ENCODE measurements around the gene DOK6.

DOK6 gene

GRCh38 chr18:69411199-69411598, 10.5 kb downstream of the DOK6 start:
- Histone ChIP-seq H3K27me3 (ENCODE audit: control insufficient read depth in 3 of 3, insufficient read depth in 3 of 3, low read depth in 1 of 3, low read length in 3 of 3) (no peaks in the 10 kb centered on the region), H2BK12ac (ENCODE audit: low read length) (no peak overlapping the region), H2BK15ac (ENCODE audit: low read length) (no peak overlapping the region), H3K4me1 (ENCODE audit: control insufficient read depth in 2 of 2, insufficient read depth in 1 of 2, low read depth in 1 of 2, low read length in 2 of 2) (peaks cover 0 to 2% of the 10 kb centered on the region in 2 donors), H3K4ac (ENCODE audit: low read length) (no peak overlapping the region), H2AK5ac (ENCODE audit: low read depth, low read length) (no peak overlapping the region), H2AFZ (ENCODE audit: low read length) (no peak overlapping the region), H3K36me3 (replicated peaks in 1 of 2; ENCODE audit: control insufficient read depth in 2 of 2, insufficient read depth in 2 of 2, low read length in 2 of 2) (no peaks in the 10 kb centered on the region), H3K9ac (ENCODE audit: low read depth, low read length, poor library complexity) (no peak overlapping the region), H2BK5ac (ENCODE audit: low read length) (no peak overlapping the region), H4K8ac (ENCODE audit: low read depth, low read length) (no peak overlapping the region), H3K18ac (ENCODE audit: low read length) (no peak overlapping the region), H2BK120ac (ENCODE audit: low read depth, low read length) (no peak overlapping the region), H3K4me3 (ENCODE audit: low read length in 2 of 2) (no peak overlapping the region), H3K4me2 (ENCODE audit: insufficient read depth, low read length, poor library complexity, severe bottlenecking) (no peak overlapping the region), H3K9me3 (replicated peaks in 1 of 2; ENCODE audit: control insufficient read depth in 2 of 2, insufficient read depth in 1 of 2, low read depth in 1 of 2, low read length in 2 of 2) (no peaks in the 10 kb centered on the region), H3K79me1 (ENCODE audit: low read depth, low read length) (no peaks in the 10 kb centered on the region), H4K91ac (ENCODE audit: low read depth, low read length, poor library complexity) (no peak overlapping the region), H3K27ac (replicated peaks; ENCODE audit: low read length) (no peak overlapping the region), H3K14ac (ENCODE audit: low read length) (no peak overlapping the region), H3K23ac (ENCODE audit: low read depth, low read length, poor library complexity) (no peak overlapping the region)
- DNase-seq (ENCODE audit: low spot score) = no peak

GRCh38 chr18:69414184-69414583, 13.5 kb downstream of the DOK6 start:
- Histone ChIP-seq H3K14ac (ENCODE audit: low read length) (no peak overlapping the region), H2BK12ac (ENCODE audit: low read length) (no peak overlapping the region), H3K4me1 (ENCODE audit: control insufficient read depth in 2 of 2, insufficient read depth in 1 of 2, low read depth in 1 of 2, low read length in 2 of 2) (peaks cover 0 to 2% of the 10 kb centered on the region in 2 donors), H3K9me3 (replicated peaks in 1 of 2; ENCODE audit: control insufficient read depth in 2 of 2, insufficient read depth in 1 of 2, low read depth in 1 of 2, low read length in 2 of 2) (no peaks in the 10 kb centered on the region), H3K23ac (ENCODE audit: low read depth, low read length, poor library complexity) (no peak overlapping the region), H2BK120ac (ENCODE audit: low read depth, low read length) (no peak overlapping the region), H3K4me2 (ENCODE audit: insufficient read depth, low read length, poor library complexity, severe bottlenecking) (no peak overlapping the region), H3K4me3 (ENCODE audit: low read length in 2 of 2) (no peak overlapping the region), H4K91ac (ENCODE audit: low read depth, low read length, poor library complexity) (no peak overlapping the region), H3K4ac (ENCODE audit: low read length) (no peak overlapping the region), H3K27me3 (ENCODE audit: control insufficient read depth in 3 of 3, insufficient read depth in 3 of 3, low read depth in 1 of 3, low read length in 3 of 3) (no peaks in the 10 kb centered on the region), H4K8ac (ENCODE audit: low read depth, low read length) (no peak overlapping the region), H2BK15ac (ENCODE audit: low read length) (no peak overlapping the region), H3K9ac (ENCODE audit: low read depth, low read length, poor library complexity) (no peak overlapping the region), H3K27ac (replicated peaks; ENCODE audit: low read length) (no peak overlapping the region), H2BK5ac (ENCODE audit: low read length) (no peak overlapping the region), H2AK5ac (ENCODE audit: low read depth, low read length) (no peak overlapping the region), H3K79me1 (ENCODE audit: low read depth, low read length) (no peaks in the 10 kb centered on the region), H2AFZ (ENCODE audit: low read length) (no peak overlapping the region), H3K36me3 (replicated peaks in 1 of 2; ENCODE audit: control insufficient read depth in 2 of 2, insufficient read depth in 2 of 2, low read length in 2 of 2) (no peaks in the 10 kb centered on the region), H3K18ac (ENCODE audit: low read length) (no peak overlapping the region)
- WGBS, 2 donors (ENCODE audit: extremely low coverage in 2 of 2, insufficient read length in 2 of 2, insufficient replicate concordance in 1 of 2) = no CpG with 5 or more reads among the region's 1 CpG
- DNase-seq (ENCODE audit: low spot score) = no peak

- Histone ChIP-seq H3K4me3 (ENCODE audit: low read length in 2 of 2) (no peak overlapping the region), H3K9ac (ENCODE audit: low read depth, low read length, poor library complexity) (no peak overlapping the region), H2BK5ac (ENCODE audit: low read length) (no peak overlapping the region), H3K27ac (replicated peaks; ENCODE audit: low read length) (no peak overlapping the region), H3K36me3 (replicated peaks in 1 of 2; ENCODE audit: control insufficient read depth in 2 of 2, insufficient read depth in 2 of 2, low read length in 2 of 2) (no peaks in the 10 kb centered on the region), H3K27me3 (ENCODE audit: control insufficient read depth in 3 of 3, insufficient read depth in 3 of 3, low read depth in 1 of 3, low read length in 3 of 3) (no peaks in the 10 kb centered on the region), H3K4ac (ENCODE audit: low read length) (no peak overlapping the region), H2BK15ac (ENCODE audit: low read length) (no peak overlapping the region), H4K8ac (ENCODE audit: low read depth, low read length) (no peak overlapping the region), H2AK5ac (ENCODE audit: low read depth, low read length) (no peak overlapping the region), H2BK120ac (ENCODE audit: low read depth, low read length) (no peak overlapping the region), H3K4me1 (ENCODE audit: control insufficient read depth in 2 of 2, insufficient read depth in 1 of 2, low read depth in 1 of 2, low read length in 2 of 2) (no peaks in the 10 kb centered on the region), H2BK12ac (ENCODE audit: low read length) (no peak overlapping the region), H3K9me3 (replicated peaks in 1 of 2; ENCODE audit: control insufficient read depth in 2 of 2, insufficient read depth in 1 of 2, low read depth in 1 of 2, low read length in 2 of 2) (no peaks in the 10 kb centered on the region), H3K14ac (ENCODE audit: low read length) (no peak overlapping the region), H3K79me1 (ENCODE audit: low read depth, low read length) (no peaks in the 10 kb centered on the region), H2AFZ (ENCODE audit: low read length) (no peak overlapping the region), H3K23ac (ENCODE audit: low read depth, low read length, poor library complexity) (no peak overlapping the region), H3K18ac (ENCODE audit: low read length) (no peak overlapping the region), H4K91ac (ENCODE audit: low read depth, low read length, poor library complexity) (no peak overlapping the region), H3K4me2 (ENCODE audit: insufficient read depth, low read length, poor library complexity, severe bottlenecking) (no peak overlapping the region)
- DNase-seq (ENCODE audit: low spot score) = no peak
These were observed 32.2 kb downstream of the DOK6 start for GRCh38 chr18:69432847-69433246.

GRCh38 chr18:69435000-69435399, 34.3 kb downstream of the DOK6 start:
- no peaks in the 10 kb centered on the region for H3K27me3 ChIP-seq (ENCODE audit: control insufficient read depth in 3 of 3, insufficient read depth in 3 of 3, low read depth in 1 of 3, low read length in 3 of 3)
- H3K4me1 ChIP-seq (ENCODE audit: control insufficient read depth in 2 of 2, insufficient read depth in 1 of 2, low read depth in 1 of 2, low read length in 2 of 2) = no peaks in the 10 kb centered on the region
- no peak overlapping the region for H4K91ac ChIP-seq (ENCODE audit: low read depth, low read length, poor library complexity)
- no peaks in the 10 kb centered on the region for H3K79me1 ChIP-seq (ENCODE audit: low read depth, low read length)
- no peak overlapping the region for H3K9ac ChIP-seq (ENCODE audit: low read depth, low read length, poor library complexity)
- H2BK5ac ChIP-seq (ENCODE audit: low read length) = no peak overlapping the region
- H3K4me3 ChIP-seq (ENCODE audit: low read length in 2 of 2) = no peak overlapping the region
- H3K18ac ChIP-seq (ENCODE audit: low read length) = no peak overlapping the region
- no peak overlapping the region for H4K8ac ChIP-seq (ENCODE audit: low read depth, low read length)
- H3K9me3 ChIP-seq (replicated peaks in 1 of 2; ENCODE audit: control insufficient read depth in 2 of 2, insufficient read depth in 1 of 2, low read depth in 1 of 2, low read length in 2 of 2) = peaks cover 0 to 13% of the 10 kb centered on the region in 2 donors
- H2AK5ac ChIP-seq (ENCODE audit: low read depth, low read length) = no peak overlapping the region
- no peak overlapping the region for H2BK15ac ChIP-seq (ENCODE audit: low read length)
- no peak overlapping the region for H3K4me2 ChIP-seq (ENCODE audit: insufficient read depth, low read length, poor library complexity, severe bottlenecking)
- H2AFZ ChIP-seq (ENCODE audit: low read length) = no peak overlapping the region
- H3K23ac ChIP-seq (ENCODE audit: low read depth, low read length, poor library complexity) = no peak overlapping the region
- H3K27ac ChIP-seq (replicated peaks; ENCODE audit: low read length) = no peak overlapping the region
- DNase-seq (ENCODE audit: low spot score) = no peak
- no peak overlapping the region for H2BK120ac ChIP-seq (ENCODE audit: low read depth, low read length)
- H3K14ac ChIP-seq (ENCODE audit: low read length) = no peak overlapping the region
- H3K4ac ChIP-seq (ENCODE audit: low read length) = no peak overlapping the region
- H2BK12ac ChIP-seq (ENCODE audit: low read length) = no peak overlapping the region
- no CpG with 5 or more reads among the region's 2 CpGs for WGBS, 2 donors (ENCODE audit: extremely low coverage in 2 of 2, insufficient read length in 2 of 2, insufficient replicate concordance in 1 of 2)
- H3K36me3 ChIP-seq (replicated peaks in 1 of 2; ENCODE audit: control insufficient read depth in 2 of 2, insufficient read depth in 2 of 2, low read length in 2 of 2) = no peaks in the 10 kb centered on the region
